Measurements from ENCODE around the gene SLC35G3.

GRCh38 chr17:35154196-35155165, 39.7 kb downstream of the SLC35G3 start:
- TF ChIP-seq CTCF (IDR thresholded peaks at IDR 0.05) (no peak), POLR2A (IDR thresholded peaks at IDR 0.05) (no peak), POLR2AphosphoS5 (IDR thresholded peaks at IDR 0.05; ENCODE audit: insufficient read depth in 1 of 2, low read depth in 1 of 2) (no peak)

All from vagina (tissue), 2 donors.